Mucosa of rectum (tissue), 2 donors: Measurements from ENCODE around the gene EXD3.

ENCODE experiments used
- H3K27ac ChIP-seq, 2 donors: one replicate each; pipeline ENCODE4 v1.7.0; 2013; ENCODE audit warnings: inconsistent platforms in 2 of 2, low read depth in 2 of 2, low read length in 2 of 2
- H3K27me3 ChIP-seq, 2 donors: one replicate each; pipeline ENCODE4 v1.7.0; 2013; ENCODE audit warnings: low read length in 2 of 2; ENCODE audit not compliant: control insufficient read depth in 2 of 2, insufficient read depth in 2 of 2
- H3K36me3 ChIP-seq, 2 donors: one replicate each; pipeline ENCODE4 v1.7.0; 2013; ENCODE audit warnings: low read length in 2 of 2; ENCODE audit not compliant: control insufficient read depth in 2 of 2, insufficient read depth in 2 of 2
- H3K4me1 ChIP-seq, 2 donors: one replicate each; pipeline ENCODE4 v1.7.0; 2013; ENCODE audit warnings: low read length in 2 of 2, mild to moderate bottlenecking in 1 of 2; ENCODE audit not compliant: control insufficient read depth in 2 of 2, insufficient read depth in 2 of 2
- H3K4me3 ChIP-seq, 2 donors: one replicate each; pipeline ENCODE4 v1.7.0; 2013; ENCODE audit warnings: low read length in 2 of 2
- H3K9ac ChIP-seq, 2 donors: one replicate each; pipeline ENCODE4 v1.7.0; 2013; ENCODE audit warnings: low read length in 2 of 2, low read depth in 1 of 2, mild to moderate bottlenecking in 1 of 2
- H3K9me3 ChIP-seq, 2 donors: one replicate each; pipeline ENCODE4 v1.7.0; 2013; ENCODE audit warnings: low read length in 2 of 2; ENCODE audit not compliant: control insufficient read depth in 2 of 2
- donor health status: healthy.
- donor health status: Normal muscosa, but diverticular disease.

Gene EXD3

DNA sequence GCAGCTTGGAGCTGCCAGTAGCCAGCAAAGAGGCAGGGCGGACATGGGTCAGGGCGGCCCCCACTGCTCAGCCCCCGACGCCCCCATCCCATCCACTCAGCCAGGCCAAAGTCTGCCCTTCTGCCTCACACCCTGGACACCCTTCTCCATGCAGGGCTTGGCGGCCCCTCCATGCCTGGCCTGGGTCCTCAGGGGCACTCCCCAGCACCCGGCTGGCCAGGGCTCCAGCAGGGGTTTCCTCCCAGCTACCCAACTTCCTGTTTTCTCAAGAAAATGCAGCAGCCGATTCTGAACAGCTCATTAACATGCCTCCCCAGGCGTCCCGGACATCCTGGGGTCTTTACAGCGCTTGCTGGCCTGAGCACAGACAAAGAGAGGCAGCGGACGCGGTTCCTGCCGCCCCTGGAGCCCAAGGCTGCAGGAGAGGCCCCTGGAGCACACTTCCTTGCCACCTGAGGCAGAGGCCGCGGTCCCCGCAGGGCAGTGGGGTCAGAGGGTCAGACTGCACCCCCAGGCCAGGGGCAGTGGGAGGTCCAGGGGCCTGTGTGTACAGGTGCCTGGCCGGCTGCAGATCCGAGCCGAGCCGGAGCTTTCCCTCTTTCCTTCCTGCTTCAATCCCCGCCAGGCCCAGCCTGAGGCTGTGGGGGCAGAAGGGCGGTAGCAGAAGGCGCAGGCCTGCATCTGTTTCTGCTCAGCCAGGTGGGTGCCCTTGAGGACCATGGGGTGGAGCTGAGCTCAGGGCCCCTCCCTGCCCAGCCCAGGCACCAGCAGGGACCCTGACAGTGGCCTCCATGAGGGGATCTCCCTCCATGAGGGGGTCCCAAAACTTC lies 102.2 kb downstream of the EXD3 start:
- Histone ChIP-seq H3K4me3 (peak overlapping the region in 1 of 2 donors; percentile 26), H3K36me3 (no peaks in the 10 kb centered on the region), H3K9ac (no peak overlapping the region), H3K4me1 (peaks cover 5 to 7% of the 10 kb centered on the region in 2 donors), H3K9me3 (no peaks in the 10 kb centered on the region), H3K27ac (peak overlapping the region in 1 of 2 donors; percentile 38), H3K27me3 (no peaks in the 10 kb centered on the region)

DNA sequence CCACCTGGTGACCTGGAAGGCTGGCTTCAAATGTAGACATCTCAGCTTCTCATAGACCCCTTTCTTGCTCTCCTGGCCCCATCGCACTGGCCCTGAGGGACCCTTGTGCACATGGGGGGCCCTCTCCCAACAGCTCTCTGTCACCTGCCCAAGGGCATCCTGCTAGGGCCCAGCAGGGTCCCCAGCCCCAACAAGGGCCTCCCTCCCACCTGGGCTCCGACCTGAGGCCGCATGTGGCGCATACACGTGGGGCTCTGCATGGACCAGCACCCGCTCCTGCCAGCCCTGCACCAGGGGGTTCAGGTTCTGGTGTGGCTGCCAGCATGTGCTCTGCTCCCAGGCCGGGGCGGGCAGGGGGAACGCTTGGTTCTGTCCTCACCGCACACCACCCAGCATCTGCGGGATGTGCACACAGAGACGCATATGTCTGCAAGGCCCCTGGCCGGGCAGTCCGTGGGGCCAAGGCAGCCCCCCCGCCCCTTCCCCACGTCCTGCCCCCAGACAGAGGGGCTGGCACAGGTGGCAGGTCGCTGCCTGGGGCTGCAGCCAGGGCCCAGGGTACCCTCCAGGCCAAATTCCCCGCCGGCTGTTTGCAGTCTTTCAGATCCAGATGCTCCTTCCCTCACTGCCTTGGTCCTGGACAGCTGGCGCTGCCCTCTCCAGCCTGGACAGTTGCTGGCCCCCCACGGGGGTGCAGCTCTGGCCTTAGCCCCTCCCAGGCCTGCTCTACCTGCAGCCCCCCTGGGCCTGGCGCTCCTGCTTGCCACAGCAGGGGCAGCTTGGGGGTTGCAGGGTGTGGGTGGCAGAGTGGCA lies 103.0 kb downstream of the EXD3 start:
- Histone ChIP-seq H3K27ac (peak overlapping the region in 1 of 2 donors; percentile 38), H3K27me3 (no peaks in the 10 kb centered on the region), H3K9ac (no peak overlapping the region), H3K4me1 (peaks cover 5 to 7% of the 10 kb centered on the region in 2 donors), H3K36me3 (no peaks in the 10 kb centered on the region), H3K4me3 (no peak overlapping the region), H3K9me3 (no peaks in the 10 kb centered on the region)

DNA sequence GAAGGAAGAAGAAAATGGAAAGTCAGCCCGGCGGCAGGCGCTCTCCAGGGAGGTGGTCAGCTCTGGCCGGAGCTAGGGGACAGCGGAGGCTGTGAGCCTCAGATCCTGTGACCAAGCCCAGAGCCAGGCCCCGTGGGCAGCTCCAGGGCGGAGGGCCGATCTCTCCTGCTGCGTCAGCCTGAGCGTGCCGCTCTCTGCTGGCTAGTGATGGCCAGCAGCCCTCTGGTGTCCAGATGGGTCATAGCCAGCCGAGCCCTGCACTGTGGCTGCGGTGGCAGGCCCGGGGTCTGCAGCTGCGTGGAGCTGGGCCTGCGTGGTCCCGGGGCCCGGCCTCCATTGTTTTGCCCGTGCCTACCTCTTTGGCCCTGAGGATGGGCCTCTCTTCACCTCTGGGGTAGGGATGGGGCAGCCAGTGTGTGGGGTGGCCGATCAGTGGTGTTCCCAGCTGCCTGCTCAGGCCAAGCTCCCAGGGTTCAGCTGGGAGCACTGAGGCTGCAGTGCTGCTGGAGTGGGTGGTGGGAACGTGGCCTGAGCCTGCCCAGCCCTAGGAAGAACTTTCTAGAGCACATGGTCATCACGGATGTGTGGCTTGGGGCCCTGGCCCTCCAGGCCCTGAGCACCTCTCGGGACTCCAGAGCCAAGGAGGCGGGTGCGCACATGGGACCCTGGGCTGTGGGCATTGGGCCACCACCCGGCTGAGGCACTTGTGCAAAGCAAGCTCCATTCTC lies 103.8 kb downstream of the EXD3 start:
- Histone ChIP-seq H3K9me3 (no peaks in the 10 kb centered on the region), H3K36me3 (no peaks in the 10 kb centered on the region), H3K4me3 (no peak overlapping the region), H3K27me3 (no peaks in the 10 kb centered on the region), H3K9ac (no peak overlapping the region), H3K4me1 (peaks cover 5 to 7% of the 10 kb centered on the region in 2 donors), H3K27ac (no peak overlapping the region)

DNA sequence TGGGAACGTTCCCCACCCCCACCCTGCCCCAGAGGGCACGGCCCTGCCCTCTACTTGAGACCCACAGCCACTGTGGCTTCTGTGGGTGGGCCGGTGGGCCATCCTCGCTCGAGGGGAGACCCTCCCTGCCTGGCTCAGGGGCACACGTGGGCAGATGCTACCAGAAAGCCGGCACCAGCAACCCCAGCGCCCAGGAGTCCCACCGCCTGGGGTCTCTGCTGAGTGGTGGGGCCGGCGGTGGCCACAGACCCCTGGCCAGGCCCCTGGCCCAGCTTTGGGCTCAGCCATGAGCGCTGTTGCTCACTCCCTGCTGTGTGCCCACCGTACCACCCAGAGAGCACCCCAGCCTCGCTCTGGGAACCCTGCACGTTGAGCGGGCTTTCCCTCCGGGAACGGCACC lies 104.4 kb downstream of the EXD3 start:
- Histone ChIP-seq H3K27me3 (no peaks in the 10 kb centered on the region), H3K9me3 (no peaks in the 10 kb centered on the region), H3K27ac (no peak overlapping the region), H3K4me3 (no peak overlapping the region), H3K36me3 (no peaks in the 10 kb centered on the region), H3K9ac (no peak overlapping the region), H3K4me1 (peaks cover 5 to 7% of the 10 kb centered on the region in 2 donors)

DNA sequence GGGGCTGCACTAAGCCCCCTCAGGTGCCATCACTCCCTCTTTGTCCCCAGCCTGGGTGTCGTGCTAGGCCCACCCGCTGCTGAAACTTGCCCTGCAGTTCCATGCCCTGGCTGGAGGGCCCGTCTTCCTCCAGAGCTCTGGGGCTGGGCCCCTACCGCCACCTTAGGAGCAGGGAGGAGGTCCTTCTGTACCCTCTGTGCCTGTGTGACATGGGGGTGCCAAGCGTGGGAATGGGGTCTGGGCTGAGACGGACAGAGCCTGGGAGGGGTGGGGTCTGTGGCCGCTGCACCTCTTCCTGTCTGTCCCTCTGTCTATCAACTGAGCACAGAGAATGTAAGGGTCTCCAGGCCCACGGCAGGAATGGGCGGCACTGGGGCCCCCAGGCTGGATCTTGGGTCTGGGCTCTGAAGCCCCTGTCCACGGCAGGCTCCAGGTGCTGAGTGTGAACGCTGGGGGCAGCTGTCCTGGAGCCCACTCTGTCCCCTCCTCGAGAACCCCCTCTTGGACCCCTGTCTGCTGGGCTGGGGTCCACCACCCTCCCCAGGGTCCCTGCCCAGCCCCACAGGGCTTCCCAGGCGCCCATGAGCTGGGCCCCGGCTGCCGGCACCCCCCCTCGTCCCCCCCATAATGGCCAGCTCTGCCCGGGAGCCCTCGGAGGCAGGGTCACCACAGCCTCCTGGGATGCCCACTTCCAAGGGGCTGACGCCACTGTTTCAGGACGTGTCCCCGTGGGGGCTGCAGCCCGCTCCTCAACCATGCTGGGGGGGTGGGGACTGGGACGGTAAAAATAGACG lies 105.0 kb downstream of the EXD3 start:
- peak overlapping the region in 1 of 2 donors; percentile 9 for H3K27ac ChIP-seq
- H3K9me3 ChIP-seq = no peaks in the 10 kb centered on the region
- H3K27me3 ChIP-seq = no peaks in the 10 kb centered on the region
- H3K9ac ChIP-seq = no peak overlapping the region
- H3K36me3 ChIP-seq = no peaks in the 10 kb centered on the region
- peaks cover 5 to 7% of the 10 kb centered on the region in 2 donors for H3K4me1 ChIP-seq
- H3K4me3 ChIP-seq = no peak overlapping the region

DNA sequence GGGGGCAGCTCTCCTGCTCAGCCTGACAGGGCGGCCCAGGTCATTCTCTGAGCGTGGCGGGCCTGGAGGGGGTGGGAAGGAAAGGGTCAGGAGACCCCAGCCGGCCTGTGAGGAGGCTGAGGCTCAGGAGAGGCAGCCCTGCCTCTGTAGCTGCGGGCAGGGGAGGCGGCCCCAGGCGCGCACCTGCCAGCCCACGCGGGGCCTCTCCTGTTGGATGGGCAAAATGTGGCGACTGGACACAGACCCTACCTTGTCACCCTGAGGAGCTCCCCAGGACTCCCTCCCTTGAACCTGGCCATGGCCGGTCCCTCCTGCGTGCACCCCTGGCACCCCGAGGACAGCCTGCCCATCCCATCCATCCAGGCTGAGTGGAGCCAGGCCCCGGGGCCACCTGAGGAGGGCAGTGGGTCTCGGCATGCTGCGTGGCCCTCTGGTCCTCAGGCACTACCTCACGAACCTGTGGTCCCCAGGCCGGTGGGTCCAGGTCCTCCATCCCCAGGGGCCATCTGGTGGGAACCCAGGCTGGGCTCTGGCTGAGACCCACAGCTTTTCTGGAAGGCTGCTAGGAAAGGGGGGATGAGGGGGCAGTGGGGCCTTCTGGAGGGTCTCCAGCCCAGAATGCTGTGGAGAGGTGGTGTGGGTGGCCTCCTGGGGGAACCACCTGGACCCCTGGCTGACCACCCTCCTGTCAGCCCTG lies 105.8 kb downstream of the EXD3 start:
- Histone ChIP-seq H3K27ac (no peak overlapping the region), H3K4me3 (no peak overlapping the region), H3K36me3 (no peaks in the 10 kb centered on the region), H3K27me3 (no peaks in the 10 kb centered on the region), H3K9ac (peak overlapping the region in 1 of 2 donors; percentile 60), H3K9me3 (no peaks in the 10 kb centered on the region), H3K4me1 (peaks cover 7 to 10% of the 10 kb centered on the region in 2 donors)

DNA sequence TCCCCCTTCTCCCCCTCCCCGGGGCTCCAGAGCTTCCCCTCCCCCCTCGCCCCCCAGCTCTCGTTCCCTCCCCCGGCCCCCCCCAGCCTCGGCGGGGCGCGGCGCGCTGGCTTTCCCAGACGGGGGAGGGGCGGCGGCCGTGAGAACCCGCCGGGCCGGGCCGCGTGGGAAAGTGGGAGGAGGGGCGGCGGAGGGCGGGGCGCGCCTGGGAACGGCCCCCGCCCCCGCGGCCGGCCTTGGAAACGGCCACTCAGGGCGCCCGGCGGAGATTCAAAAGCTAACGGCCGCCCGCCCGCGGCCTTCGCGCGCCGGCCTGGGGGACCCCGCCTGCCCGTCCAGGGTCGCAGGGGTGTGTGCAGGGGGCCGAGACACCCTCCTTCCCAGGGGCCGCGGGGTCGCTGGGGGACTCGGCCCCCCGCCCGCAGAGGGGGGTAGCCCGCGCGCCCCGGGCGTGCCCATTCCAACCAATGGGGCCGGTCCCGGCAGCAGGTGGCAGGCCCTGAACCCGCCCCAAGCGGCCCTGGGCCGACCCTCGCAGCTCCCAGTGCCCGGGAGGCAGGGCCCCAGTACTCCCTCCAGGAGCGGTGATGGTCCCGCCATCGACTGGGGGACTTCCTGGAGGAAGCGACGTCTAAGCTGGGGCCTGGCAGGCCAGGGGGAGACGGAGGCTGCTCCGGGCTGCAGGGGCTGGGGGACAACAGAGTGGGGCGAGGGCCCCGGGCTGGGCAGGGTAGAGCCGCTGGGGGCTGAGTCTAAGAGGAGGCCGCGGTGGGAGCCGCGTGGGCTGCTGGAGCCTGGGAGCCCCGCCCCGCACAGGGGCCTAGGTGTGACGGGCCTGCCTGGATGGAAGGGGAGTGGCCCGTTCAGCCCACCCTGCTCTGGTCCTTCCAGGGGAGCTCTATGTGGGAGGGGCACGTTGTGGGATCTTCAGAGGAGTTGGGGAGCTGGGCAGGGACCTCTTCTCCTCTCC lies 106.7 kb downstream of the EXD3 start:
- H3K4me3 ChIP-seq = peak overlapping the region; percentile 3 to 17
- no peak overlapping the region for H3K27ac ChIP-seq
- no peaks in the 10 kb centered on the region for H3K9me3 ChIP-seq
- peaks cover 15 to 17% of the 10 kb centered on the region in 2 donors for H3K4me1 ChIP-seq
- peak overlapping the region; percentile 32 to 60 for H3K9ac ChIP-seq
- H3K27me3 ChIP-seq = no peaks in the 10 kb centered on the region
- H3K36me3 ChIP-seq = no peaks in the 10 kb centered on the region

DNA sequence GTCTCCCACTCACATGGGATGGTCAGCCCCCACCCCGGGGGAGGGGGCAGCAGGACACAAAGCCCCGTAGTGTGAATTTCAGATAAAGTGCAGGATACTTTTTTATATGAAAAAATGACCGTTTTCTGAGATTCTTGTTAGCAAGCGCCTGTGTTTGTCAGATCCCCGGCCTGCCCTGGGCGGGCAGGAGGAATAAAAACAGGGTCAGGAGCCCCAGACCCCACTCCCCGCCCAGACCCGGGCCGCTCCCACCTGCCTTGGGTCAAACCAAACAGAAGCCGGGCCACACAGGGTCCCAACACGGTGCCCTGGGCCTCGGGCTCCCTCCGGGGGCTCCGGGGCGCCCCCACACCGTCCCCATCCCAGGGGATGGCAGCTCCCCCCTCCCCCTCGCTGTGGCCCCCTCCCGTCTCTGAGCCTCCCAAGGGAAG lies 107.4 kb downstream of the EXD3 start:
- no peak overlapping the region for H3K4me3 ChIP-seq
- H3K36me3 ChIP-seq = no peaks in the 10 kb centered on the region
- H3K27me3 ChIP-seq = no peaks in the 10 kb centered on the region
- H3K4me1 ChIP-seq = peaks cover 22 to 24% of the 10 kb centered on the region in 2 donors
- H3K9ac ChIP-seq = no peak overlapping the region
- H3K27ac ChIP-seq = no peak overlapping the region
- H3K9me3 ChIP-seq = no peaks in the 10 kb centered on the region
